HEK293 (cell line): Measurements from ENCODE around the gene PCDH8.

ENCODE experiments used
- CTCF ChIA-PET: fragments of 350-600 bp; formaldehyde crosslinking; extraction: SDS; loops from one replicate; lab custom pipeline; 2021; ENCODE audit warnings: antibody characterized with exemption; lab: Yijun Ruan, JAX
- POLR2A ChIA-PET: fragments of 300-600 bp; formaldehyde crosslinking; extraction: SDS; loops from one replicate; lab custom pipeline; 2020; ENCODE audit warnings: antibody characterized with exemption, inconsistent platforms; lab: Yijun Ruan, JAX
- H3K27ac ChIP-seq: fragments of 200-500 bp; sonication (Bioruptor generic); 2 replicates; pipeline ENCODE4 v1.5.1; 2014; ENCODE audit warnings: low read depth, low read length, control low read depth, inconsistent platforms; ENCODE audit errors: extremely low read depth
- H3K36me3 ChIP-seq, 2 experiments: fragments of 200-500 bp in 1 of 2; sonication (Bioruptor generic) in 1 of 2; 1 replicate in 1 of 2; 2 replicates in 1 of 2; pipeline ENCODE4 v1.5.1; 2014 to 2017; ENCODE audit warnings: inconsistent platforms in 2 of 2, low read length in 2 of 2; ENCODE audit not compliant: control insufficient read depth in 2 of 2, insufficient read depth in 1 of 2
- H3K4me1 ChIP-seq: fragments of 200-500 bp; sonication (Bioruptor generic); 2 replicates; pipeline ENCODE4 v1.5.1; 2014; ENCODE audit warnings: mild to moderate bottlenecking, low read length, inconsistent platforms; ENCODE audit not compliant: control insufficient read depth, insufficient read depth
- H3K4me3 ChIP-seq: 2 replicates; pipeline ENCODE4 v1.5.1; 2011; ENCODE audit warnings: low read depth, mild to moderate bottlenecking, control low read depth, low read length, moderate library complexity
- H3K9me3 ChIP-seq: fragments of 200-500 bp; sonication (Bioruptor generic); 2 replicates; pipeline ENCODE4 v1.5.1; 2014; ENCODE audit warnings: low read depth, low read length, inconsistent platforms; ENCODE audit not compliant: control insufficient read depth, insufficient read depth
- KLF16 ChIP-seq: fragments of 450-650 bp; formaldehyde crosslinking; IDR thresholded peaks from 2 replicates; pipeline ENCODE4 v1.5.1; 2017; ENCODE audit warnings: missing biosample characterization, missing genetic modification characterization
- KLF7 ChIP-seq: fragments of 450-650 bp; formaldehyde crosslinking; IDR thresholded peaks from 2 replicates; pipeline ENCODE4 v1.5.1; 2016; ENCODE audit warnings: missing biosample characterization, missing genetic modification characterization, borderline replicate concordance
- KLF8 ChIP-seq: fragments of 450-650 bp; formaldehyde crosslinking; IDR thresholded peaks from 2 replicates; pipeline ENCODE4 v1.5.1; 2016; ENCODE audit warnings: missing biosample characterization, missing genetic modification characterization
- OSR2 ChIP-seq: fragments of 450-650 bp; formaldehyde crosslinking; IDR thresholded peaks from 2 replicates; pipeline ENCODE4 v1.5.1; 2016; ENCODE audit warnings: missing biosample characterization, missing genetic modification characterization
- TCF7L2 ChIP-seq: IDR thresholded peaks from 2 replicates; pipeline ENCODE4 v1.6.1; 2011; ENCODE audit warnings: low read depth, mild to moderate bottlenecking, inconsistent platforms, low read length, moderate library complexity, borderline replicate concordance
- WT1 ChIP-seq: fragments of 450-650 bp; formaldehyde crosslinking; IDR thresholded peaks from 2 replicates; pipeline ENCODE4 v1.5.1; 2016; ENCODE audit warnings: missing biosample characterization, missing genetic modification characterization
- ZBTB8A ChIP-seq: fragments of 450-650 bp; formaldehyde crosslinking; IDR thresholded peaks from 2 replicates; pipeline ENCODE4 v1.5.1; 2016; ENCODE audit warnings: missing biosample characterization, missing genetic modification characterization
- ZIC2 ChIP-seq: fragments of 450-650 bp; formaldehyde crosslinking; IDR thresholded peaks from 2 replicates; pipeline ENCODE4 v1.5.1; 2016; ENCODE audit warnings: missing biosample characterization, missing genetic modification characterization
- ZNF121 ChIP-seq: fragments of 450-650 bp; formaldehyde crosslinking; IDR thresholded peaks from 2 replicates; pipeline ENCODE4 v1.5.1; 2016; ENCODE audit warnings: missing biosample characterization, missing genetic modification characterization
- ZNF16 ChIP-seq: fragments of 450-650 bp; formaldehyde crosslinking; IDR thresholded peaks from 2 replicates; pipeline ENCODE4 v1.5.1; 2016; ENCODE audit warnings: low read depth, missing biosample characterization, missing genetic modification characterization
- ZNF175 ChIP-seq: fragments of 450-650 bp; formaldehyde crosslinking; IDR thresholded peaks from 2 replicates; pipeline ENCODE4 v1.5.1; 2016; ENCODE audit warnings: missing biosample characterization, missing genetic modification characterization
- ZNF248 ChIP-seq: fragments of 450-650 bp; formaldehyde crosslinking; IDR thresholded peaks from 2 replicates; pipeline ENCODE4 v1.5.1; 2017; ENCODE audit warnings: missing biosample characterization, missing genetic modification characterization
- ZNF266 ChIP-seq: fragments of 450-650 bp; formaldehyde crosslinking; IDR thresholded peaks from 2 replicates; pipeline ENCODE4 v1.5.1; 2016; ENCODE audit warnings: missing biosample characterization, missing genetic modification characterization, low read depth
- ZNF423 ChIP-seq: fragments of 450-650 bp; formaldehyde crosslinking; IDR thresholded peaks from 2 replicates; pipeline ENCODE4 v1.5.1; 2016; ENCODE audit warnings: missing biosample characterization, missing genetic modification characterization
- ZNF48 ChIP-seq: fragments of 450-650 bp; formaldehyde crosslinking; IDR thresholded peaks from 2 replicates; pipeline ENCODE4 v1.5.1; 2016; ENCODE audit warnings: missing biosample characterization, missing genetic modification characterization
- ZNF549 ChIP-seq: fragments of 450-650 bp; IDR thresholded peaks from 2 replicates; pipeline ENCODE4 v1.5.1; 2018; ENCODE audit warnings: missing biosample characterization, missing genetic modification characterization, mild to moderate bottlenecking, inconsistent platforms, moderate library complexity
- ZNF571 ChIP-seq: fragments of 450-650 bp; formaldehyde crosslinking; IDR thresholded peaks from 2 replicates; pipeline ENCODE4 v1.5.0; 2017; ENCODE audit warnings: missing biosample characterization, missing genetic modification characterization
- ZNF626 ChIP-seq: fragments of 450-650 bp; sonication (Bioruptor Pico); formaldehyde crosslinking; IDR thresholded peaks from 2 replicates; pipeline ENCODE4 v1.5.1; 2018; ENCODE audit warnings: missing biosample characterization, missing genetic modification characterization, inconsistent platforms
- ZNF654 ChIP-seq: fragments of 450-650 bp; formaldehyde crosslinking; IDR thresholded peaks from 2 replicates; pipeline ENCODE4 v1.5.1; 2016; ENCODE audit warnings: low read depth, missing biosample characterization, missing genetic modification characterization
- ZNF768 ChIP-seq: fragments of 450-650 bp; formaldehyde crosslinking; IDR thresholded peaks from 2 replicates; pipeline ENCODE4 v1.5.1; 2018; ENCODE audit warnings: missing biosample characterization, mild to moderate bottlenecking, missing genetic modification characterization
- ZNF785 ChIP-seq: fragments of 450-650 bp; formaldehyde crosslinking; IDR thresholded peaks from 2 replicates; pipeline ENCODE4 v1.5.1; 2016; ENCODE audit warnings: missing biosample characterization, missing genetic modification characterization
- ZSCAN16 ChIP-seq: fragments of 450-650 bp; formaldehyde crosslinking; IDR thresholded peaks from 2 replicates; pipeline ENCODE4 v1.5.1; 2016; ENCODE audit warnings: missing biosample characterization, missing genetic modification characterization
- TF ChIP-seq, protein P1 (sequence below): fragments of 450-650 bp; formaldehyde crosslinking; IDR thresholded peaks from 2 replicates; pipeline ENCODE4 v1.5.1; 2017; ENCODE audit warnings: missing biosample characterization, missing genetic modification characterization
- TF ChIP-seq, protein P2 (sequence below): fragments of 450-650 bp; formaldehyde crosslinking; IDR thresholded peaks from 2 replicates; pipeline ENCODE4 v1.5.1; 2017; ENCODE audit warnings: missing biosample characterization, missing genetic modification characterization
- TF ChIP-seq, protein P3 (sequence below): fragments of 450-650 bp; formaldehyde crosslinking; IDR thresholded peaks from 2 replicates; pipeline ENCODE4 v1.5.1; 2017; ENCODE audit warnings: missing biosample characterization, missing genetic modification characterization
- TF ChIP-seq, protein P4 (sequence below): fragments of 450-650 bp; formaldehyde crosslinking; IDR thresholded peaks from 2 replicates; pipeline ENCODE4 v1.5.1; 2016; ENCODE audit warnings: missing biosample characterization, missing genetic modification characterization
- TF ChIP-seq, protein P5 (sequence below): fragments of 450-650 bp; formaldehyde crosslinking; IDR thresholded peaks from 2 replicates; pipeline ENCODE4 v1.5.1; 2016; ENCODE audit warnings: missing biosample characterization, missing genetic modification characterization
- TF ChIP-seq, protein P6 (sequence below): fragments of 450-650 bp; formaldehyde crosslinking; IDR thresholded peaks from 2 replicates; pipeline ENCODE4 v1.5.1; 2017; ENCODE audit warnings: missing biosample characterization, missing genetic modification characterization

The PCDH8 gene

DNA sequence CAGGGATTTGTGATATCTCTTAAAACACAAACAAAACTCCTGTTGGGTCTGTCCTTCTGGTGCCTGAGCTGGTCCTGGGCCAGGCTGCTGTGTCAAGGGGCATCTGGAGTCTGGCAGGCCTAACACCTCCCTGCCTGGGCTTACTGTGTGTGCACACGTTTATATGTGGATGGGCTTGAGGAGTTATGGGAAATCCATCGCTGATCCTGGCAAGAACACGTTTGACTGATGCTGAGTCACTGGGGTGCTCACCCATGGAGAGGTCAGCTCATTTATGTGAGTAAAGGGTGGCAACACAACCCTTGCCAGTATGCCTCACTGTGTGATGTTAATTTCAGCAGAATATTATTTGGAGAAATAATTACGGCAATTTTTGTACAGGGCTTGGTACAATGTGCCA is 44.5 kb upstream of the PCDH8 start:
- no peak for TF ChIP-seq ZNF16 (tag by site-specific recombination)
- TF ChIP-seq ZIC2 (tag by site-specific recombination), result no peak
- TF ChIP-seq, protein P1, sequence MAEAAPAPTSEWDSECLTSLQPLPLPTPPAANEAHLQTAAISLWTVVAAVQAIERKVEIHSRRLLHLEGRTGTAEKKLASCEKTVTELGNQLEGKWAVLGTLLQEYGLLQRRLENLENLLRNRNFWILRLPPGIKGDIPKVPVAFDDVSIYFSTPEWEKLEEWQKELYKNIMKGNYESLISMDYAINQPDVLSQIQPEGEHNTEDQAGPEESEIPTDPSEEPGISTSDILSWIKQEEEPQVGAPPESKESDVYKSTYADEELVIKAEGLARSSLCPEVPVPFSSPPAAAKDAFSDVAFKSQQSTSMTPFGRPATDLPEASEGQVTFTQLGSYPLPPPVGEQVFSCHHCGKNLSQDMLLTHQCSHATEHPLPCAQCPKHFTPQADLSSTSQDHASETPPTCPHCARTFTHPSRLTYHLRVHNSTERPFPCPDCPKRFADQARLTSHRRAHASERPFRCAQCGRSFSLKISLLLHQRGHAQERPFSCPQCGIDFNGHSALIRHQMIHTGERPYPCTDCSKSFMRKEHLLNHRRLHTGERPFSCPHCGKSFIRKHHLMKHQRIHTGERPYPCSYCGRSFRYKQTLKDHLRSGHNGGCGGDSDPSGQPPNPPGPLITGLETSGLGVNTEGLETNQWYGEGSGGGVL (tag by site-specific recombination), result no peak
- no peak for TF ChIP-seq OSR2
- TF ChIP-seq ZNF626 (tag by site-specific recombination), result no peak
- TF ChIP-seq ZNF549 (tag by site-specific recombination), result no peak
- no peak for TF ChIP-seq ZNF654
- no peak for TF ChIP-seq ZSCAN16 (tag by site-specific recombination)
- no peak for TF ChIP-seq TCF7L2
- no peak for TF ChIP-seq ZBTB8A (tag by site-specific recombination)
- no peak for TF ChIP-seq WT1 (tag by site-specific recombination)
- TF ChIP-seq ZNF571, result no peak
- TF ChIP-seq ZNF175, result no peak
- TF ChIP-seq, protein P2, sequence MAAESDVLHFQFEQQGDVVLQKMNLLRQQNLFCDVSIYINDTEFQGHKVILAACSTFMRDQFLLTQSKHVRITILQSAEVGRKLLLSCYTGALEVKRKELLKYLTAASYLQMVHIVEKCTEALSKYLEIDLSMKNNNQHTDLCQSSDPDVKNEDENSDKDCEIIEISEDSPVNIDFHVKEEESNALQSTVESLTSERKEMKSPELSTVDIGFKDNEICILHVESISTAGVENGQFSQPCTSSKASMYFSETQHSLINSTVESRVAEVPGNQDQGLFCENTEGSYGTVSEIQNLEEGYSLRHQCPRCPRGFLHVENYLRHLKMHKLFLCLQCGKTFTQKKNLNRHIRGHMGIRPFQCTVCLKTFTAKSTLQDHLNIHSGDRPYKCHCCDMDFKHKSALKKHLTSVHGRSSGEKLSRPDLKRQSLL (tag by site-specific recombination), result no peak
- TF ChIP-seq ZNF248, result no peak
- no peak for TF ChIP-seq ZNF121 (tag by site-specific recombination)
- TF ChIP-seq, protein P3, sequence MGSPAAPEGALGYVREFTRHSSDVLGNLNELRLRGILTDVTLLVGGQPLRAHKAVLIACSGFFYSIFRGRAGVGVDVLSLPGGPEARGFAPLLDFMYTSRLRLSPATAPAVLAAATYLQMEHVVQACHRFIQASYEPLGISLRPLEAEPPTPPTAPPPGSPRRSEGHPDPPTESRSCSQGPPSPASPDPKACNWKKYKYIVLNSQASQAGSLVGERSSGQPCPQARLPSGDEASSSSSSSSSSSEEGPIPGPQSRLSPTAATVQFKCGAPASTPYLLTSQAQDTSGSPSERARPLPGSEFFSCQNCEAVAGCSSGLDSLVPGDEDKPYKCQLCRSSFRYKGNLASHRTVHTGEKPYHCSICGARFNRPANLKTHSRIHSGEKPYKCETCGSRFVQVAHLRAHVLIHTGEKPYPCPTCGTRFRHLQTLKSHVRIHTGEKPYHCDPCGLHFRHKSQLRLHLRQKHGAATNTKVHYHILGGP (tag by site-specific recombination), result no peak
- TF ChIP-seq, protein P4, sequence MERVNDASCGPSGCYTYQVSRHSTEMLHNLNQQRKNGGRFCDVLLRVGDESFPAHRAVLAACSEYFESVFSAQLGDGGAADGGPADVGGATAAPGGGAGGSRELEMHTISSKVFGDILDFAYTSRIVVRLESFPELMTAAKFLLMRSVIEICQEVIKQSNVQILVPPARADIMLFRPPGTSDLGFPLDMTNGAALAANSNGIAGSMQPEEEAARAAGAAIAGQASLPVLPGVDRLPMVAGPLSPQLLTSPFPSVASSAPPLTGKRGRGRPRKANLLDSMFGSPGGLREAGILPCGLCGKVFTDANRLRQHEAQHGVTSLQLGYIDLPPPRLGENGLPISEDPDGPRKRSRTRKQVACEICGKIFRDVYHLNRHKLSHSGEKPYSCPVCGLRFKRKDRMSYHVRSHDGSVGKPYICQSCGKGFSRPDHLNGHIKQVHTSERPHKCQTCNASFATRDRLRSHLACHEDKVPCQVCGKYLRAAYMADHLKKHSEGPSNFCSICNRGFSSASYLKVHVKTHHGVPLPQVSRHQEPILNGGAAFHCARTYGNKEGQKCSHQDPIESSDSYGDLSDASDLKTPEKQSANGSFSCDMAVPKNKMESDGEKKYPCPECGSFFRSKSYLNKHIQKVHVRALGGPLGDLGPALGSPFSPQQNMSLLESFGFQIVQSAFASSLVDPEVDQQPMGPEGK (tag by site-specific recombination), result no peak
- TF ChIP-seq ZNF768 (tag by site-specific recombination), result no peak
- no peak for TF ChIP-seq ZNF785 (tag by site-specific recombination)
- no peak overlapping the region for H3K4me3 ChIP-seq
- ChIA-PET CTCF (no interaction called here), POLR2A (no interaction called here)
- H3K4me1 ChIP-seq, result no peaks in the 10 kb centered on the region
- no peaks in the 10 kb centered on the region for H3K9me3 ChIP-seq
- H3K36me3 ChIP-seq, result no peaks in the 10 kb centered on the region
- H3K27ac ChIP-seq, result no peak overlapping the region

DNA sequence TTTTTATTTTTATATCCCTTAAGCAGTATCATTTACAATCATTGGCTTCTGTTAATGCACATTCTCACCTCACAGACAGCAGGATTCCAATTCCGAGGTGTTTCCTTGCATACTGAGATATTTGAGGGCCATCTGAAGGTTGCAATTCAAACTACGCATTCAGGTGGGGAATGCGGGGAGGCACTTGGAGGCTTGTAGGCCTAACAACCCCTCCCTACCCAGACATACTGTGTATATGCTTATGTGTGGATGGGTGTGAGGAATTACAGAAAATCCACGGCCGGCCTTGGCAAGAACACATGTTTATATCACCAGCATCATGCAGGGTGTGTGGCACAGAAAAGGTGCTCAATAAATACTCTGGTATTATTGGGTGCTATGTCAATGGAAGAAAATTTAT is 43.3 kb upstream of the PCDH8 start:
- no peaks in the 10 kb centered on the region for H3K9me3 ChIP-seq
- H3K36me3 ChIP-seq, result no peaks in the 10 kb centered on the region
- no peak overlapping the region for H3K4me3 ChIP-seq
- ChIA-PET POLR2A (no interaction called here), CTCF (no interaction called here)
- no peaks in the 10 kb centered on the region for H3K4me1 ChIP-seq
- no peak overlapping the region for H3K27ac ChIP-seq
- TF ChIP-seq KLF7 (no peak), ZNF48 (no peak), ZNF266 (no peak), ZBTB8A (tag by site-specific recombination) (no peak), KLF16 (no peak), ZNF423 (no peak), KLF8 (tag by site-specific recombination) (no peak)
- TF ChIP-seq, protein P5, sequence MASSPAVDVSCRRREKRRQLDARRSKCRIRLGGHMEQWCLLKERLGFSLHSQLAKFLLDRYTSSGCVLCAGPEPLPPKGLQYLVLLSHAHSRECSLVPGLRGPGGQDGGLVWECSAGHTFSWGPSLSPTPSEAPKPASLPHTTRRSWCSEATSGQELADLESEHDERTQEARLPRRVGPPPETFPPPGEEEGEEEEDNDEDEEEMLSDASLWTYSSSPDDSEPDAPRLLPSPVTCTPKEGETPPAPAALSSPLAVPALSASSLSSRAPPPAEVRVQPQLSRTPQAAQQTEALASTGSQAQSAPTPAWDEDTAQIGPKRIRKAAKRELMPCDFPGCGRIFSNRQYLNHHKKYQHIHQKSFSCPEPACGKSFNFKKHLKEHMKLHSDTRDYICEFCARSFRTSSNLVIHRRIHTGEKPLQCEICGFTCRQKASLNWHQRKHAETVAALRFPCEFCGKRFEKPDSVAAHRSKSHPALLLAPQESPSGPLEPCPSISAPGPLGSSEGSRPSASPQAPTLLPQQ (tag by site-specific recombination), result no peak
- TF ChIP-seq, protein P6, sequence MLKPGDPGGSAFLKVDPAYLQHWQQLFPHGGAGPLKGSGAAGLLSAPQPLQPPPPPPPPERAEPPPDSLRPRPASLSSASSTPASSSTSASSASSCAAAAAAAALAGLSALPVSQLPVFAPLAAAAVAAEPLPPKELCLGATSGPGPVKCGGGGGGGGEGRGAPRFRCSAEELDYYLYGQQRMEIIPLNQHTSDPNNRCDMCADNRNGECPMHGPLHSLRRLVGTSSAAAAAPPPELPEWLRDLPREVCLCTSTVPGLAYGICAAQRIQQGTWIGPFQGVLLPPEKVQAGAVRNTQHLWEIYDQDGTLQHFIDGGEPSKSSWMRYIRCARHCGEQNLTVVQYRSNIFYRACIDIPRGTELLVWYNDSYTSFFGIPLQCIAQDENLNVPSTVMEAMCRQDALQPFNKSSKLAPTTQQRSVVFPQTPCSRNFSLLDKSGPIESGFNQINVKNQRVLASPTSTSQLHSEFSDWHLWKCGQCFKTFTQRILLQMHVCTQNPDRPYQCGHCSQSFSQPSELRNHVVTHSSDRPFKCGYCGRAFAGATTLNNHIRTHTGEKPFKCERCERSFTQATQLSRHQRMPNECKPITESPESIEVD (tag by site-specific recombination), result no peak
